Adrenal gland (tissue), 12 donors: Measurements from ENCODE around the gene PPP1R10. TPM values are rescaled to one million over a fixed set of nuclear protein-coding genes. Genes with fewer than 3 reads are reported as not detected.
A peak's percentile ranks its signal among the peaks of the same experiment; 100 is the strongest.

Source experiments
- DNase-seq, 7 donors: peaks; one replicate each; pipeline ENCODE4 v3.0.0-alpha.2; 2019 to 2020
- H3K27ac ChIP-seq, 5 donors: fragments of 200-600 bp; sonication (generic) in 4 of 5; 1 replicate in 3 of 5; 2 replicates in 2 of 5; pipeline versions ENCODE4 v1.5.1 to v1.8.0; 2016 to 2020; ENCODE audit warnings: mild to moderate bottlenecking in 1 of 5
- H3K27me3 ChIP-seq: fragments of 200-600 bp; 2 replicates; pipeline ENCODE4 v1.8.0; 2021
- H3K36me3 ChIP-seq, 2 donors: fragments of 200-600 bp; replicated peaks in 1 of 2; 1 replicate in 1 of 2; 2 replicates in 1 of 2; pipeline versions ENCODE4 v1.5.1 to v1.8.0; 2018 to 2022
- H3K4me1 ChIP-seq, 2 donors: fragments of 200-600 bp; replicated peaks in 1 of 2; 1 replicate in 1 of 2; 2 replicates in 1 of 2; pipeline versions ENCODE4 v1.5.1 to v1.8.0; 2018 to 2021
- H3K4me3 ChIP-seq, 4 donors: fragments of 200-600 bp; sonication (generic) in 3 of 4; one replicate each; pipeline ENCODE4 v1.5.1; 2016 to 2018
- H3K9me3 ChIP-seq, 3 donors: fragments of 200-600 bp; sonication (generic) in 1 of 3; replicated peaks in 1 of 3; 1 replicate in 2 of 3; 2 replicates in 1 of 3; pipeline versions ENCODE4 v1.5.1 to v1.8.0; 2016 to 2021
- POLR2A ChIP-seq, 2 donors: fragments of 450-650 bp; IDR thresholded peaks; one replicate each; pipeline ENCODE4 v1.6.1; 2017; ENCODE audit warnings: antibody characterized with exemption in 2 of 2, mild to moderate bottlenecking in 2 of 2, moderate library complexity in 1 of 2
- WGBS, 4 donors: extraction: QIAGEN DNeasy Blood & Tissue Kit in 2 of 4; methylation state at CpG; one replicate each; pipeline versions ENCODE4 v1.1.5 to v1.1.7; 2013 to 2017; 5-methylcytosine and 5-hydroxymethylcytosine counted together
- intact Hi-C, 2 donors: fragments of 100-400 bp; cut with DNase I; formaldehyde crosslinking; loops; one replicate each; pipeline versions ENCODE4 v1.14.1 to v1.15.0; 2022 to 2023
- polyA plus RNA-seq, 3 donors: library from polyadenylated mRNA; stranded (reverse); fragments of 200-250 nt in 2 of 3; fragments of 350-450 nt in 1 of 3; fragmentation: Illumina TruSeq in 1 of 3; extraction: RNeasy Lipid Tissue Mini Kit (QIAGEN cat#74804) in 1 of 3; gene quantifications; one replicate each; pipeline ENCODE4 v1.2.3, GENCODE V29; 2013 to 2014
- total RNA-seq, 9 donors: library from RNA; depleted of rRNA in 4 of 9; stranded (reverse); fragments of >200 nt in 4 of 9; fragments of 120-200 nt in 1 of 9; fragmentation: NEBNext Ultra II Directional in 1 of 9; extraction: Animal tissue kit (Norgen Biotek cat#: 25700) in 1 of 9; gene quantifications; one replicate each; pipeline versions ENCODE4 v1.1.0 to v1.2.4, GENCODE V29; 2013 to 2023
- TF ChIP-seq, protein P1 (sequence below), 6 experiments: fragments of 450-650 bp in 4 of 6; fragments of 200-600 bp in 2 of 6; sonication (generic) in 1 of 6; IDR thresholded peaks; 1 replicate in 5 of 6; 2 replicates in 1 of 6; pipeline versions ENCODE4 v1.5.1 to v1.8.0; 2016 to 2021; ENCODE audit warnings: antibody characterized with exemption in 6 of 6, mild to moderate bottlenecking in 2 of 6, moderate library complexity in 1 of 6
- donor health status: healthy with polysubstance abuse.
- donor health status: Bipolar disorder and iron deficiency.
- donor health status: DM: yes; HTN: yes; CAD: no.
- donor health status: DM: no; HTN: no; CAD: no.
- donor health status: DM: no; HTN: no; CAD: no.
- donor health status: DM: yes; HTN: yes; CAD: no.

Gene PPP1R10
- total and polyA plus RNA-seq, 12 donors, result 28.8 to 102 (median 64.7) TPM

DNA sequence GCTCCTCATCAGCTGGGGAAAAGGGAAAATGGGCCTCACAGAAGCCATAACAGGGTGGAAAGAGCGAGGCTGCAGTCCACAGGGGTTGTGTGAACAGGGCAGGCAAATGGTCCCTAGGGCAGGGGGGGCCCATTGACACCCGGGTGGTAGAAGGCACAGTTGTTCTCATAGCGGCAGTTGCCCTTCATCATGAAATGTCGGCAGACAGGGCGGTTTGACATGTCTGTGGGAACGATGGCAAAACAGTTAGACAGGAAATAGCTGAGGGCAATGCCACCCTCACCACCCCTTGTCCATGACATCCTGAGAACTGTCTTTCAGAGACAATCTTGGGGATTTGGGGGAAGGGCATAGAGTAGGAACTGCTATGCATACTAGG is 15.6 kb downstream of the PPP1R10 start:
- intact Hi-C loops, result no loop called here
- no peak for DNase-seq

DNA sequence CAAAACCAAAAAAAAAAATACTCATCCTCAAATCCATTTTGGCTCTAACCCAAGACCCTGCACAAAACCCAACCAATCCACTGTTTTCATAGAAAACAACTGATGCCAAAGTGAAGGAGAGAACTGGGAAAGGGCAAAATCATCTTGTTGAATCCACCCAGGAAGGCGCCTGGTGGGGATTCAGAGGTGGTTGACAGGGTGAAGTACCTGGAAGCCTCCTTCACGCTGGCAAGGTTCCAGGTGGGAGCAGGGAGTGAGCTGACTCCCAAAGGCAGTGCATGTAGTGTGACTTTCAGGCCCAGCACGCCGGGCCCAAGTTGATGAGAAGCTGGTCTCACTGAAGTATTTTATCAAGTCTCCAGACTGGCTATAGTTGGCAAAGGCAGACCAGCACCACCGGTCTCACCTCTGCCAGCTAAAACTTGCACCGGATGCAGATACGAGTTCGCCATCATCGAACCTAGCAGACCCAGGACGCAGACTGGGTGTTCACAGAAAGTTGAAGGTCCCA is 16.5 kb downstream of the PPP1R10 start:
- Histone ChIP-seq H3K9me3 (no peaks in the 10 kb centered on the region), H3K4me3 (no peak overlapping the region), H3K27me3 (no peaks in the 10 kb centered on the region), H3K36me3 (peaks cover 0 to 52% of the 10 kb centered on the region in 2 donors), H3K27ac (no peak overlapping the region), H3K4me1 (no peaks in the 10 kb centered on the region)
- intact Hi-C loops, result no loop called here
- TF ChIP-seq, protein P1, sequence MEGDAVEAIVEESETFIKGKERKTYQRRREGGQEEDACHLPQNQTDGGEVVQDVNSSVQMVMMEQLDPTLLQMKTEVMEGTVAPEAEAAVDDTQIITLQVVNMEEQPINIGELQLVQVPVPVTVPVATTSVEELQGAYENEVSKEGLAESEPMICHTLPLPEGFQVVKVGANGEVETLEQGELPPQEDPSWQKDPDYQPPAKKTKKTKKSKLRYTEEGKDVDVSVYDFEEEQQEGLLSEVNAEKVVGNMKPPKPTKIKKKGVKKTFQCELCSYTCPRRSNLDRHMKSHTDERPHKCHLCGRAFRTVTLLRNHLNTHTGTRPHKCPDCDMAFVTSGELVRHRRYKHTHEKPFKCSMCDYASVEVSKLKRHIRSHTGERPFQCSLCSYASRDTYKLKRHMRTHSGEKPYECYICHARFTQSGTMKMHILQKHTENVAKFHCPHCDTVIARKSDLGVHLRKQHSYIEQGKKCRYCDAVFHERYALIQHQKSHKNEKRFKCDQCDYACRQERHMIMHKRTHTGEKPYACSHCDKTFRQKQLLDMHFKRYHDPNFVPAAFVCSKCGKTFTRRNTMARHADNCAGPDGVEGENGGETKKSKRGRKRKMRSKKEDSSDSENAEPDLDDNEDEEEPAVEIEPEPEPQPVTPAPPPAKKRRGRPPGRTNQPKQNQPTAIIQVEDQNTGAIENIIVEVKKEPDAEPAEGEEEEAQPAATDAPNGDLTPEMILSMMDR (IDR thresholded peaks at IDR 0.05), result no peak
- TF ChIP-seq POLR2A (IDR thresholded peaks at IDR 0.05), result no peak
- peak in 5 of 7 donors; percentile 33 to 69 (median 51) for DNase-seq
- 70 to 80% (median 76%) methylated on average over 10 of the region's 10 CpGs for WGBS, 4 donors

More for the DNA sequence above, 15.6 kb downstream of the PPP1R10 start:
- Histone ChIP-seq H3K36me3 (peaks cover 0 to 61% of the 10 kb centered on the region in 2 donors), H3K9me3 (no peaks in the 10 kb centered on the region), H3K4me3 (no peak overlapping the region), H3K27ac (no peak overlapping the region), H3K4me1 (no peaks in the 10 kb centered on the region), H3K27me3 (no peaks in the 10 kb centered on the region)
- TF ChIP-seq, protein P1 (IDR thresholded peaks at IDR 0.05), result no peak
- no peak for TF ChIP-seq POLR2A (IDR thresholded peaks at IDR 0.05)
- 50 to 65% (median 59%) methylated on average over 6 of the region's 6 CpGs for WGBS, 4 donors

DNA sequence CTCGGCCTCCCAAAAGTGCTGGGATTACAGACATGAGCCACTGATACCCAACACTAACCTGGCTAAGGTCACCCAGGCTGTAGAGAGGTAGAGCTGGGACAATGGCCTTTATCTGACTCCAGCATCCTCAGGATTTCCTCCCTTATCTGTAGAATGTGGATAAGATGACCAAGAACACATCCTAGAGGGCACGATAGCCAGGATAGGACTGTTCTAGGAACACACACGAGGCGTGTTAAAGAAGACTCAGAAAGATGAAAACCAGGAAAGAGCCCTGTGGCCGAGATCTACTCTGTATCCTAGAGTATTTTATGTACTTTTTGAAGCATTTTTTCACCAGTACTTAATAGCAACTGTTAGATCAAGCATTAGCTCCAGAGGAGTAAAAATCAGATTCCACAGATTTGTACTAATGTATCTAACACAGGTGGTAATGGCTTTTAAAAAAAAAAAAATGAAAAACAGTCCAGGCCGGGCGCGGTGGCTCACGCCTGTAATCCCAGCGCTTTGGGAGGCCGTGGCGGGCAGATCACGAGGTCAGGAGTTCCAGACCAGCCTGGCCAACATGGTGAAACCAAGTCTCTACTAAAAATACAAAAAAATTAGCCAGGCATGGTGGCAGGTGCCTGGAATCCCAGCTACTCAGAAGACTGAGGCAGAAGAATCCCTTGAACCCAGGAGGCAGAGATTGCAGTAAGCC is 17.3 kb downstream of the PPP1R10 start:
- 61 to 74% (median 69%) methylated on average over 13 of the region's 13 CpGs for WGBS, 4 donors
- no peaks in the 10 kb centered on the region for H3K9me3 ChIP-seq
- H3K27ac ChIP-seq, result no peak overlapping the region
- DNase-seq, result peak in 1 of 7 donors; percentile 20
- H3K4me1 ChIP-seq, result no peaks in the 10 kb centered on the region
- intact Hi-C loops, result loop anchor here in 1 of 2 donors (5.0 kb wide), 1 partner anchor 112 kb away; the partner anchor contains the start of gene HLA-E
- no peaks in the 10 kb centered on the region for H3K27me3 ChIP-seq
- H3K4me3 ChIP-seq, result no peak overlapping the region
- TF ChIP-seq POLR2A (IDR thresholded peaks at IDR 0.05), result no peak
- TF ChIP-seq, protein P1 (IDR thresholded peaks at IDR 0.05), result no peak
- H3K36me3 ChIP-seq, result peaks cover 0 to 48% of the 10 kb centered on the region in 2 donors

DNA sequence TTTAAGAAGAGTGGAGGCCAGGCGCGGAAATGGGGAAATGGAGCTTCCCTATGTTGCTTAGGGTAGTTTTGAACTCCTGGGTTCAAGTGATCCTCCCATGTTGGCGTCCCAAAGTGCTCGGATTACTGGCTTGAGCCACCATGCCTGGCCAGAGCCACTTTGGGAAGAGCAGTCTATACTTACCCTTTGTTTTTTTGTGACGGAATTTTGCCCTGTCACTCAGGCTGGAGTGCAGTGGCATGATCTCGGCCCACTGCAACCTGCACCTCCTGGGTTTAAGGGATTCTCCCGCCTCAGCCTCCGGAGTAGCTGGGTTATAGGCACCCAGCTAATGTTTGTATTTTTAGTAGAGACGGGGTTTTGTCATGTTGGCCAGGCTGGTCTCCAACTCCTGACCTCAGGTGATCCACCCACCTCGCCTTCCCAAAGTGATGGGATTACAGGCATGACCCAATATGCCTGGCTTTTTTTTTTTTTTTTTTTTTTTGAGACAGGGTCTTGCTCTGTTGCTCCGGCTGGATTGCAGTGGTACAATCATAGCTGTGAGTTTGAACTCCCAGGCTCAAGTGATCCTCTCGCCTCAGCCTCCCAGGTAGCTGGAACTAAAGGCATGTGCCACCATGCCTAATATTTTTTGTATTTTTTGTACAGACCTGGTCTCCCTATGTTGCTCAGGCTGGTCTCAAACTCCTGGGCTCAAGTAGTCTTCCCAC is 18.0 kb downstream of the PPP1R10 start:
- Histone ChIP-seq H3K9me3 (no peaks in the 10 kb centered on the region), H3K36me3 (peaks cover 0 to 47% of the 10 kb centered on the region in 2 donors), H3K4me1 (no peaks in the 10 kb centered on the region), H3K27me3 (no peaks in the 10 kb centered on the region), H3K27ac (no peak overlapping the region), H3K4me3 (no peak overlapping the region)
- DNase-seq, result no peak
- TF ChIP-seq, protein P1 (IDR thresholded peaks at IDR 0.05), result no peak
- peak in 1 of 2 donors; percentile 6 for TF ChIP-seq POLR2A (IDR thresholded peaks at IDR 0.05)
- WGBS, 4 donors, result 72 to 77% (median 74%) methylated on average over 10 to 12 of the region's 12 CpGs
- intact Hi-C loops, result loop anchor here in 1 of 2 donors (5.0 kb wide), 1 partner anchor 112 kb away; the partner anchor contains the start of gene HLA-E
